ENCODE results near the gene LRRC56. TPM values are rescaled to one million over a fixed set of nuclear protein-coding genes. Genes with fewer than 3 reads are reported as not detected.

Gene LRRC56
- total and polyA plus RNA-seq, 4 experiments from 2014 or later = 0.24 to 4.6 (median 3.0) TPM

GRCh38 chr11:531919-532526 lies 5.3 kb upstream of the LRRC56 start:
- Mint-ChIP-seq H3K4me1 (peaks cover 3 to 14% (median 5%) of the 10 kb centered on the region in 4 donors), H3K36me3 (peaks cover 0 to 13% of the 10 kb centered on the region in 2 donors), H3K4me3 (peak overlapping the region in 4 of 8 donors; percentile 12 to 39 (median 24)), H3K9me3 (no peaks in the 10 kb centered on the region), H3K27me3 (no peaks in the 10 kb centered on the region), H3K27ac (peak overlapping the region in 1 of 7 donors; percentile 66)
- no peaks in the 10 kb centered on the region for H3K27me3 ChIP-seq (ENCODE audit: insufficient read depth, low read length)
- ChIA-PET CTCF (ENCODE audit: partially characterized antibody) (interaction anchor here (1.5 kb wide), 1 partner anchor 13 kb away, joined by 8 read pairs; no protein-coding TSS in a partner anchor), POLR2A (ENCODE audit: partially characterized antibody) (interaction anchor here (1.1 kb wide), 1 partner anchor 44 kb away, joined by 3 read pairs; the partner anchor contains the start of gene PHRF1)
- H3K9me3 ChIP-seq (ENCODE audit: control insufficient read depth in 1 of 2, low read length in 2 of 2) = no peaks in the 10 kb centered on the region
- no peak overlapping the region for H3K4me3 ChIP-seq (ENCODE audit: low read length in 2 of 2)
- H3K27ac ChIP-seq (ENCODE audit: low read depth, low read length) = no peak overlapping the region
- intact Hi-C loops (cut with micrococcal nuclease) = no loop called here
- peaks cover 22% of the 10 kb centered on the region for H3K4me1 ChIP-seq (ENCODE audit: insufficient read depth, low read length)
- H3K36me3 ChIP-seq (ENCODE audit: insufficient read depth, low read length) = peaks cover 24% of the 10 kb centered on the region
- peak in 1 of 5 donors; percentile 28 for DNase-seq

DNA sequence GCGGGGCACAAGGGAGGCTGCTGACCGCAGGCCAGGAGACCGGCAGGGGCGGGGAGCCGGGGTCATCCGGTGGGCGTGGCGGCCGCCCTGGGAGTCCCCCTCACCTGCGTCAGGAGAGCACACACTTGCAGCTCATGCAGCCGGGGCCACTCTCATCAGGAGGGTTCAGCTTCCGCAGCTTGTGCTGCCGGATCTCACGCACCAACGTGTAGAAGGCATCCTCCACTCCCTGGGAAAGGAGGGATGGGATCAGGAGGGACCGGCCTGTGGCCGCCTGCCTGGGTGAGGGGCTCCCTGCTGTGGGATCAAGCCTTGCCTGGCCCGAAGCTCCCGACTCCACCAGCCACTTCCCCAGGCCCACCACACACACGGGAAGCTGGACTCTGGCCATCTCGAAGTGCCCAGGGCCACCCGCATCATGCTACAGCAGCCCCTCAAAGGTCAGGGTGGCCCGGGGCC lies 4.8 kb upstream of the LRRC56 start:
- Mint-ChIP-seq H3K27me3 (no peaks in the 10 kb centered on the region), H3K9me3 (no peaks in the 10 kb centered on the region), H3K4me3 (no peak overlapping the region), H3K4me1 (peaks cover 3 to 20% (median 8%) of the 10 kb centered on the region in 4 donors), H3K36me3 (peaks cover 0 to 13% of the 10 kb centered on the region in 2 donors), H3K27ac (peak overlapping the region in 1 of 7 donors; percentile 66)
- Histone ChIP-seq H3K36me3 (ENCODE audit: insufficient read depth, low read length) (peaks cover 24% of the 10 kb centered on the region), H3K27ac (ENCODE audit: low read depth, low read length) (no peak overlapping the region), H3K4me3 (ENCODE audit: low read length in 2 of 2) (no peak overlapping the region), H3K27me3 (ENCODE audit: insufficient read depth, low read length) (no peaks in the 10 kb centered on the region), H3K9me3 (ENCODE audit: control insufficient read depth in 1 of 2, low read length in 2 of 2) (no peaks in the 10 kb centered on the region), H3K4me1 (ENCODE audit: insufficient read depth, low read length) (peaks cover 28% of the 10 kb centered on the region)
- POLR2A ChIA-PET (ENCODE audit: partially characterized antibody) = interaction anchor here (5.3 kb wide), 1 partner anchor 26 kb away, joined by 47 read pairs; the partner anchor contains the start of gene RNH1
- CTCF ChIA-PET (ENCODE audit: partially characterized antibody) = interaction anchor here (1.5 kb wide), 1 partner anchor 14 kb away, joined by 8 read pairs; no protein-coding TSS in a partner anchor
- DNase-seq = peak in 1 of 5 donors; percentile 29
- intact Hi-C loops (cut with micrococcal nuclease) = no loop called here

GRCh38 chr11:532986-533585 lies 4.2 kb upstream of the LRRC56 start:
- H3K27ac ChIP-seq (ENCODE audit: low read depth, low read length) = no peak overlapping the region
- no peaks in the 10 kb centered on the region for H3K27me3 ChIP-seq (ENCODE audit: insufficient read depth, low read length)
- Mint-ChIP-seq H3K27ac (no peak overlapping the region), H3K36me3 (peaks cover 0 to 13% of the 10 kb centered on the region in 2 donors), H3K27me3 (no peaks in the 10 kb centered on the region), H3K4me1 (peaks cover 4 to 25% (median 12%) of the 10 kb centered on the region in 4 donors), H3K4me3 (no peak overlapping the region), H3K9me3 (no peaks in the 10 kb centered on the region)
- peak in 1 of 5 donors; percentile 41 for DNase-seq
- peaks cover 33% of the 10 kb centered on the region for H3K4me1 ChIP-seq (ENCODE audit: insufficient read depth, low read length)
- H3K36me3 ChIP-seq (ENCODE audit: insufficient read depth, low read length) = peaks cover 24% of the 10 kb centered on the region
- H3K4me3 ChIP-seq (ENCODE audit: low read length in 2 of 2) = no peak overlapping the region
- intact Hi-C loops (cut with micrococcal nuclease) = no loop called here
- CTCF ChIA-PET (ENCODE audit: partially characterized antibody) = interaction anchor here (1.5 kb wide), 1 partner anchor 14 kb away, joined by 8 read pairs; no protein-coding TSS in a partner anchor
- no peaks in the 10 kb centered on the region for H3K9me3 ChIP-seq (ENCODE audit: control insufficient read depth in 1 of 2, low read length in 2 of 2)
- POLR2A ChIA-PET (ENCODE audit: partially characterized antibody) = interaction anchor here (1.6 to 5.3 kb wide), 2 partner anchors 27 to 82 kb away, joined by 6 to 47 read pairs; partner anchors contain the start of gene RNH1

DNA sequence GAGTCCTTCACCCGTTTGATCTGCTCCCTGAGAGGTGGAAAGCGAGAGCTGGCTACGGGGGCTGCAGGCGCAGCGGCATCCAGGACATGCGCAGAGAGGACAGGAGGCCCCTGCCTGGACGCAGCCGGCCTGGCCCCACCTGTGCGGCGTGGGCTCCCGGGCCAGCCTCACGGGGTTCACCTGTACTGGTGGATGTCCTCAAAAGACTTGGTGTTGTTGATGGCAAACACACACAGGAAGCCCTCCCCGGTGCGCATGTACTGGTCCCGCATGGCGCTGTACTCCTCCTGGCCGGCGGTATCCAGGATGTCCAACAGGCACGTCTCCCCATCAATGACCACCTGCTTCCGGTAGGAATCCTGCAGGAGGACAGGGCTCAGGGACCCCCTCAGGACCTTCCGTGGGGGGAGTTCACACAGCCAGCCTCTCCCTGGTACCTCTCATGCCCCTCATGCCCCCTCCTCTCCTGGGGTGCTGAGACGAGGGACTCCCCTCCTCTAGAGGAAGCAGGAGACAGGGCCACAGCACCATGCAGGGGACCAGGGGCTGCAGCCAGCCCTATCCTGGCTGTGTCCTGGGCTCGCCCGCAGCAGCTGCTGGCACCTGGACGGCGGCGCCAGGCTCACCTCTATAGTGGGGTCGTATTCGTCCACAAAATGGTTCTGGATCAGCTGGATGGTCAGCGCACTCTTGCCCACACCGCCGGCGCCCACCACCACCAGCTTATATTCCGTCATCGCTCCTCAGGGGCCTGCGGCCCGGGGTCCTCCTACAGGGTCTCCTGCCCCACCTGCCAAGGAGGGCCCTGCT lies 3.5 kb upstream of the LRRC56 start:
- intact Hi-C loops (cut with micrococcal nuclease) = loop anchor here (2.0 kb wide), 1 partner anchor 263 kb away; no protein-coding TSS in a partner anchor
- peak overlapping the region; percentile 52 for H3K27ac ChIP-seq (ENCODE audit: low read depth, low read length)
- Mint-ChIP-seq H3K4me3 (peak overlapping the region in 5 of 8 donors; percentile 40 to 66 (median 52)), H3K27ac (no peak overlapping the region), H3K9me3 (no peaks in the 10 kb centered on the region), H3K4me1 (peaks cover 4 to 32% (median 16%) of the 10 kb centered on the region in 4 donors), H3K36me3 (peaks cover 0 to 13% of the 10 kb centered on the region in 2 donors), H3K27me3 (no peaks in the 10 kb centered on the region)
- peaks cover 24% of the 10 kb centered on the region for H3K36me3 ChIP-seq (ENCODE audit: insufficient read depth, low read length)
- ChIA-PET CTCF (ENCODE audit: partially characterized antibody) (interaction anchor here (1.4 kb wide), 1 partner anchor 162 kb away, joined by 3 read pairs; the partner anchor contains the start of gene TMEM80), POLR2A (ENCODE audit: partially characterized antibody) (interaction anchor here (1.2 to 5.3 kb wide), 8 partner anchors 15 to 127 kb away, joined by 3 to 47 read pairs (median 6); partner anchors contain the start of gene RNH1)
- H3K9me3 ChIP-seq (ENCODE audit: control insufficient read depth in 1 of 2, low read length in 2 of 2) = no peaks in the 10 kb centered on the region
- no peaks in the 10 kb centered on the region for H3K27me3 ChIP-seq (ENCODE audit: insufficient read depth, low read length)
- DNase-seq = peak in 1 of 5 donors; percentile 27
- H3K4me3 ChIP-seq (ENCODE audit: low read length in 2 of 2) = peak overlapping the region in 1 of 2 donors; percentile 58
- peaks cover 40% of the 10 kb centered on the region for H3K4me1 ChIP-seq (ENCODE audit: insufficient read depth, low read length)

GRCh38 chr11:534396-535209 lies 2.7 kb upstream of the LRRC56 start:
- Mint-ChIP-seq H3K9me3 (no peaks in the 10 kb centered on the region), H3K27ac (peak overlapping the region in 2 of 7 donors; percentile 22 to 81), H3K36me3 (peaks cover 0 to 13% of the 10 kb centered on the region in 2 donors), H3K27me3 (no peaks in the 10 kb centered on the region), H3K4me1 (peaks cover 4 to 34% (median 16%) of the 10 kb centered on the region in 4 donors), H3K4me3 (peak overlapping the region; percentile 51 to 86 (median 70))
- Histone ChIP-seq H3K27me3 (ENCODE audit: insufficient read depth, low read length) (no peaks in the 10 kb centered on the region), H3K4me3 (ENCODE audit: low read length in 2 of 2) (peak overlapping the region; percentile 11 to 58), H3K9me3 (ENCODE audit: control insufficient read depth in 1 of 2, low read length in 2 of 2) (no peaks in the 10 kb centered on the region), H3K27ac (ENCODE audit: low read depth, low read length) (peak overlapping the region; percentile 52), H3K4me1 (ENCODE audit: insufficient read depth, low read length) (peaks cover 40% of the 10 kb centered on the region), H3K36me3 (ENCODE audit: insufficient read depth, low read length) (peaks cover 24% of the 10 kb centered on the region)
- DNase-seq = peak; percentile 24 to 40 (median 36)
- ChIA-PET CTCF (ENCODE audit: partially characterized antibody) (interaction anchor here (0.8 to 1.4 kb wide), 2 partner anchors 84 to 161 kb away, joined by 3 read pairs; partner anchors contain the start of gene TMEM80), POLR2A (ENCODE audit: partially characterized antibody) (interaction anchor here (1.2 to 5.3 kb wide), 12 partner anchors 16 to 297 kb away, joined by 3 to 47 read pairs (median 6); partner anchors contain the start of genes PHRF1, PTDSS2, RNH1 and TALDO1)
- intact Hi-C loops (cut with micrococcal nuclease) = loop anchor here (1.0 to 2.0 kb wide), 3 partner anchors 16 to 262 kb away; no protein-coding TSS in a partner anchor

DNA sequence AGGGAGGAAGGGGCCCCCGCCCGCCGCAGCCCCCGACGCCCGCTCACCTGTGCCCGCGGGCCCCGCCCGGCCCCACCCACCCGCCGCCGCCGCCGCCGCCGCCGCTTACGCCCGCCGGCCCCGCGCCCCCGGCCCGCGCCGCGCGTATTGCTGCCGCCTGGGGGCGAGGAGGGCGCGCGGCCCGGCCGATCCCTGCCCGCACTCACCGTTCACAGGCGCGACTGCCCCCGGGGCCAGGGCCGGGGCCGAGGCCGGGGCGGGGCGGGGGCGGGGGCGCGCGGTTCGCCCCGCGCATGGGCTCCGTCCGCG lies 2.2 kb upstream of the LRRC56 start:
- H3K36me3 Mint-ChIP-seq = peaks cover 0 to 12% of the 10 kb centered on the region in 2 donors
- Histone ChIP-seq H3K27ac (ENCODE audit: low read depth, low read length) (peak overlapping the region; percentile 52), H3K4me3 (ENCODE audit: low read length in 2 of 2) (peak overlapping the region in 1 of 2 donors; percentile 58), H3K9me3 (ENCODE audit: control insufficient read depth in 1 of 2, low read length in 2 of 2) (no peaks in the 10 kb centered on the region), H3K36me3 (ENCODE audit: insufficient read depth, low read length) (peaks cover 24% of the 10 kb centered on the region), H3K27me3 (ENCODE audit: insufficient read depth, low read length) (no peaks in the 10 kb centered on the region), H3K4me1 (ENCODE audit: insufficient read depth, low read length) (peaks cover 40% of the 10 kb centered on the region)
- no peak for DNase-seq
- ChIA-PET CTCF (ENCODE audit: partially characterized antibody) (interaction anchor here (0.8 kb wide), 1 partner anchor 84 kb away, joined by 3 read pairs; no protein-coding TSS in a partner anchor), POLR2A (ENCODE audit: partially characterized antibody) (interaction anchor here (1.0 to 5.3 kb wide), 14 partner anchors 10 to 298 kb away, joined by 3 to 47 read pairs (median 10); partner anchors contain the start of genes PHRF1, PTDSS2, RNH1 and RPLP2)
- H3K4me3 Mint-ChIP-seq = no peak overlapping the region
- H3K9me3 Mint-ChIP-seq = no peaks in the 10 kb centered on the region
- peaks cover 4 to 34% (median 16%) of the 10 kb centered on the region in 4 donors for H3K4me1 Mint-ChIP-seq
- intact Hi-C loops (cut with micrococcal nuclease) = loop anchor here (1.0 to 2.0 kb wide), 3 partner anchors 17 to 262 kb away; no protein-coding TSS in a partner anchor
- no peak overlapping the region for H3K27ac Mint-ChIP-seq
- no peaks in the 10 kb centered on the region for H3K27me3 Mint-ChIP-seq

Measured in CD4-positive, alpha-beta memory T cell (primary cell).